Peyer's patch (tissue), 4 donors: ENCODE data around the gene SPRED2.

Experiments
- CTCF ChIP-seq, 6 experiments: fragments of 450-650 bp in 4 of 6; fragments of 200-600 bp in 2 of 6; sonication (generic) in 1 of 6; IDR thresholded peaks; one replicate each; pipeline ENCODE4 v1.5.1; 2017 to 2019; ENCODE audit warnings: antibody characterized with exemption in 6 of 6, mild to moderate bottlenecking in 3 of 6, moderate library complexity in 1 of 6
- POLR2A ChIP-seq, 2 donors: fragments of 450-650 bp; IDR thresholded peaks; one replicate each; pipeline ENCODE4 v1.5.1; 2017; ENCODE audit warnings: antibody characterized with exemption in 2 of 2, mild to moderate bottlenecking in 2 of 2, moderate library complexity in 2 of 2

DNA sequence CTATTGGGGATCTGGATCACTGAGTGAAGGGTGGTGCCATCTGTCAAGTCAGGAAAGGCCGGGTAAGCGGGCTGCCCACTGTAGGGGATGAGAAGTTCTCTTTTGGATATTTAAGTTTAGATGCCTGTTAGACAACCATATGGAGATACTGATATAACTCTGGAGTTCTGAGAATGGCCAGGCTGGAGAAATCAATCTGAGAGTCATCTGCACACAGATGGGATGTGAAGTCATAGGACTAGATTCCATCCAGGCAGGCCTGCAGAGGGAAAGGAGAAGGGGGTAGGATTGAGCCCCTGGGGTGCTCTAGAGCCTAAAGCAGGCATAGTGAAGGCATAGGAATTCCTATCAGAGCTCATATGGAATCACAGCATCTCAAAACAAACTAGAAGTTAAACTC, 30.1 kb downstream of the SPRED2 start:
- TF ChIP-seq CTCF (IDR thresholded peaks at IDR 0.05) (no peak), POLR2A (IDR thresholded peaks at IDR 0.05) (no peak)
